Omental fat pad (tissue), 4 donors: ENCODE data around the gene PLAA. TPM values are rescaled to one million over a fixed set of nuclear protein-coding genes. Genes with fewer than 3 reads are reported as not detected.
A peak's percentile ranks its signal among the peaks of the same experiment; 100 is the strongest.
"Not testable (repeated sequence)": the region's sequence is repeated elsewhere in the genome, so short reads cannot be mapped to it uniquely, and the experiment has no call there.

ENCODE experiments used
- ATAC-seq: fragments of 150-250 bp; one replicate; pipeline ENCODE4 v1.9.1; 2016; ENCODE audit warnings: mild to moderate bottlenecking, moderate library complexity; ENCODE audit not compliant: low FRiP score
- DNase-seq: peaks from one replicate; pipeline ENCODE4 v3.0.0-alpha.2; 2019; ENCODE audit warnings: low spot score
- total RNA-seq, 4 donors: library from RNA; depleted of rRNA; stranded (reverse); fragments of >200 nt; gene quantifications; one replicate each; pipeline ENCODE4 v1.1.0, GENCODE V29; 2016
- TF ChIP-seq, protein P1 (sequence below), 3 donors: fragments of 450-650 bp; IDR thresholded peaks; one replicate each; pipeline ENCODE4 v1.5.1; 2016 to 2017; ENCODE audit warnings: antibody characterized with exemption in 3 of 3, mild to moderate bottlenecking in 3 of 3, moderate library complexity in 2 of 3

PLAA gene
- total RNA-seq, 4 donors from 2014 or later = 20.4 to 35.1 (median 22.2) TPM

DNA sequence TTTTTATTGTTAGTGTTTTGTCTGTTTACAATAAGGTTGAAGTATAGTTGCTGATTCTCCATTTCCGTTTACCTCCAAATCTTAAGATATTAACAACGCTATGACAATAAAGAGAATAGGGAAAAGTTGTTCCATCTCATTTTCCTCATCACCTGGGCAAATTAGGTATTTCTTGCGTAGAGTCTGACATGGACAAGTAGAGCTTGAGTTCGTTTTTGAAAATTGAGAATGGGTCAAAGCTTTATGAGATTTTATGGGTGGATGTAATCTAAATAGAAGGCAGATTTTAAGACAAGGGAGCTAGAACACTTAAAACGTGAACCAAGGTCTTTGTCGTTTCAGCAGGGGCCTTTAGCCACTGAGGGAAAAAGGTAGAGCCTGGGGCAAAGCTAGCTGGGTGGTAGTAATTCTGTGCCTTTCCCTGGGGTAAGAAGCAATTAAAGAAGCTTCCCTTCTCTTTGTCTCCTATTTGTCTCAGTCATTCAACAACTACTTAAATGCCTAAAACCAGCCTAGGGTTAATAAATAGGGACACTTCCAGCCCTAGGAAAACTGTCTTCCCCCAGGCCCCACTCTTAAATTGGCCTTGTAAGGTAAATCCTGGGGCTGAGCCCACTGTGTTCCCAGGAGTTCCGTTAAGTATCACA is 53.9 kb downstream of the PLAA start:
- ATAC-seq (no peak), DNase-seq (no peak)
- TF ChIP-seq, protein P1, sequence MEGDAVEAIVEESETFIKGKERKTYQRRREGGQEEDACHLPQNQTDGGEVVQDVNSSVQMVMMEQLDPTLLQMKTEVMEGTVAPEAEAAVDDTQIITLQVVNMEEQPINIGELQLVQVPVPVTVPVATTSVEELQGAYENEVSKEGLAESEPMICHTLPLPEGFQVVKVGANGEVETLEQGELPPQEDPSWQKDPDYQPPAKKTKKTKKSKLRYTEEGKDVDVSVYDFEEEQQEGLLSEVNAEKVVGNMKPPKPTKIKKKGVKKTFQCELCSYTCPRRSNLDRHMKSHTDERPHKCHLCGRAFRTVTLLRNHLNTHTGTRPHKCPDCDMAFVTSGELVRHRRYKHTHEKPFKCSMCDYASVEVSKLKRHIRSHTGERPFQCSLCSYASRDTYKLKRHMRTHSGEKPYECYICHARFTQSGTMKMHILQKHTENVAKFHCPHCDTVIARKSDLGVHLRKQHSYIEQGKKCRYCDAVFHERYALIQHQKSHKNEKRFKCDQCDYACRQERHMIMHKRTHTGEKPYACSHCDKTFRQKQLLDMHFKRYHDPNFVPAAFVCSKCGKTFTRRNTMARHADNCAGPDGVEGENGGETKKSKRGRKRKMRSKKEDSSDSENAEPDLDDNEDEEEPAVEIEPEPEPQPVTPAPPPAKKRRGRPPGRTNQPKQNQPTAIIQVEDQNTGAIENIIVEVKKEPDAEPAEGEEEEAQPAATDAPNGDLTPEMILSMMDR (IDR thresholded peaks at IDR 0.05) = no peak

DNA sequence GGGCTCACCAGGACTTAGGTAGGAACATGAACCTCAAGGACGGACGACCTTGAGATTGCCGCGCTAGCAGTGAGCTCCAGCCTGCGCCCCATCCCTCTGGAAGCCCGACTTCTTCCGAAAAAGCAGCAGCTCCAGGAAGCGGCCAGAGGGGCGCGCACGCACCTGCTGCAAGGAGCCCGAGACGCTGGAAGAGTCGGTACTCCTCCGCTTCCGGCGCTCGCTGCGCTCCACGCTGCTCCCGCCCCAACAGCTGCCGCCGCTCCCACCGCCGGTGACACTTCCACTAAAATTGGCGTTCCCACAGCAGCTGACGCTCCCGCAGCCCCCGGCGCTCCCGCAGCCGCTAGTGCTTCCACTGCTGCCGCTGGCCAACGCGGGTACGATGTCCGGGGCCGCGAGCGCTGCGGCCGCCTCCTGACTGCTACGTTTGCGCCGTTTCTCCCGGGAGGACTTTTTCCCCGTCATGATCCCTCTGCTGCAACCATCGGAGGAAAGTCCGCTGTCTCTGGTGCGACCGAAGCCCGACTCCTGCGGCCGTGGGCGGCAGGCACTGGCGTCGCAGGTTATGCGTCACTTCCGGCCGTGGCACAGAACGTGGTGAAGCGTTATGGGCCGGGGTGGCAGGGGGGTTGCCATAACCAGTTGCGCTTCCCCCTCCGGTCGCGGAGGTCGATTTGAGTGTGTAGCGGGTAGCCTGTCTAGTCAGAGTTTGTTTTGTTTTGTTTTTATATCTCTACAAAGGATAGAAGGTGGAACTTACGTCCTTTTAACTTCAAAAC is 54.6 kb downstream of the PLAA start, which contains the start of gene CAAP1:
Gene CAAP1, minus strand, starts transcription at position 552 of the 779 bp plus-strand sequence. Its CDS starts 87 bp downstream, at position 465.
- peak; percentile 96 for ATAC-seq
- TF ChIP-seq, protein P1 (IDR thresholded peaks at IDR 0.05) = no peak
- peak; percentile 75 for DNase-seq

DNA sequence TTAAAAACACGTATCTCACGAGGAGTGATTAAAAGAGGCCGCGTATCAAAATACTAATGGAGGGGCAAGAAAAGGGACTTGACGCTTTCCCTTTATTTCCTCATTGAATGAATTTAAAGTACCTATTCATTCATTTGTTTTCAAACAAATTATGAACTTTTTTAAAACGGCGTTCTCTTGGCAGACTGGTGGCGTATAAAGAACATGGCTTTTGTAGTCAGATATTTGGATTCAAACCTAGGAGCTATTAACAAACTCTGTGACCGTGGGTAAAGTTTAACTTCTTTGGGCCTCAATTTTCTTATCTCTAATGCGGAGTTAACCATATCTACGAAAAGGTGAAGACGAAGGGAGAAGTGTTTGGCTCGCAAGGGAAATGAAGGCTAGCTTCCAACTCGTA is 55.3 kb downstream of the PLAA start:
- no peak for DNase-seq

DNA sequence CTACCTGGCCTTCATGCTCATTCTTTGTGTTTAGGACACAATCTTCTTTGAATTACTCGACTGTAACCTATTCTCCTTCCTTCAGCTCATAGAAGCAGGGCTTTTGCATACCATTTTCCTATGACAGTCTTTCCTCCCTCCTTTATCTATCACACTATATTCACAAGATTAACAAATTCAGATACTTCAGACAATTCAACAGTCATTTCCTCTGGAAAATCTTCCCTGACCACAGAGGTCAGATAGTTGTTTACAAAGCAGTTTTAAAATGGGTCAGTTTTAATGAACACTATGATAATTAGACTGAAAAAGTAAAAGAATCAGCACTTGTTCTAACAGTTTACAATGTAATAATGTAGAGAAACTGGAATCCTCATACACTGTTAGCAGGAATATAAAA is 58.8 kb downstream of the PLAA start:
- TF ChIP-seq, protein P1 (IDR thresholded peaks at IDR 0.05) = no peak
- DNase-seq (no peak), ATAC-seq (no peak)

More for the DNA sequence above, 55.3 kb downstream of the PLAA start:
- TF ChIP-seq, protein P1 (IDR thresholded peaks at IDR 0.05) = no peak
- ATAC-seq = no peak

DNA sequence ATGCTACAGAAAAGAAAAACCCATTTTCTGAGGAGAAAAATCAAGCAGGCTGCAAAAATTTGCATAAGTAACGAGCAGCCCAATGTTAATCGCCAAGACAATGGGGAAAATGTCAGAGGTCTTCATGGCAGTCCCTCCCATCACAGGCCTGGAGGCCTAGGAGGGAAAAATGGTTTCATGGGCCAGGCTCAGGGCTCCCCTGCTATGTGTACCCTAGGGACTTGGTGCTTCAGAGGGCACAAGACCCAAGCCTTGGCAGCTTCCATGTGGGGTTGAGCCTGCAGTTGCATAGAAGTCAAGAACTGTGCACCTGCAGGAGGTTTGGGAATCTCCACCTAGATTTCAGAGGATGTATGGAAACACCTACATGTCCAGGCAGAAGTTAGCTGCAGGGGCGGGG is 64.9 kb downstream of the PLAA start:
- ATAC-seq (no peak), DNase-seq (no peak)
- TF ChIP-seq, protein P1 (IDR thresholded peaks at IDR 0.05) = no peak

DNA sequence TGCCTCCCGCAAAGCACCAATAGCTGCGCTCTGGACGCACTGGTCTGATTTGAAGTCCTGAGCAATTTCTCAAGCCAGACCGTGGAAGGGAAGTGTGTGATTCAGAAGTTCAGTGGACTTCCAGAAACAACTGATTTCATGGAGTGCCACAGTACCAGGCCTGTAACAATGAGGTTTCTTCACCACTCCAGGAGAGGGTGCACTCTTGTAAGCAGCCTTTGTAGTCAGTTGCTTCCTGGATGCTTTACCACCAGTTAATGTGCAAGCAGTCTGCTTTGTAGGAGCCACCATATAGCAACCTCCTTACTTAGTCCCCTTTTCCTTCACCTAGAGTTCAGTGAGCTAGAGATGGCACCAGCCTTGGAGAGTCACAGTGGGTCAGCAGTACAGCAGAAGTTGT is 66.8 kb downstream of the PLAA start:
- no peak for DNase-seq
- TF ChIP-seq, protein P1 (IDR thresholded peaks at IDR 0.05) = no peak
- no peak for ATAC-seq

DNA sequence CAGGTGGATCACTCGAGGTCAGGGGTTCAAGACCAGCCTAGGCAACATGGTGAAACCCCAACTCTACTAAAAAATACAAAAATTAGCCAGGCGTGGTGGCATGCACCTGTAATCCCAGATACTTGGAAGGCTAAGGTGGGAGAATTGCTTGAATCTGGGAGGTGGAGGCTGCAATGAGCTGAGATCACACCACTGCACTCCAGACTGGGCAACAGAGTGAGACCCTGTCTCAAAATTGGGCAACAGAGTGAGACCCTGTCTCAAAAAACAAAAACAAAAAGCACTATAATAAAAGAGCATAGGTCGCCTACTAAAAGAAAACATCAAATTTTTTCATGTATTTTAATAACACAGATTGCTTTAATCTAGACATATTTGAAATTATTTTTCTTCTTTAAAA is 71.9 kb downstream of the PLAA start:
- not testable (repeated sequence) for ATAC-seq, DNase-seq
